Ascending aorta (tissue), 2 donors: Measurements from ENCODE around the gene NDEL1. TPM values are rescaled to one million over a fixed set of nuclear protein-coding genes. Genes with fewer than 3 reads are reported as not detected.

Source experiments
- DNase-seq, 2 donors: peaks; one replicate each; pipeline ENCODE4 v3.0.0-alpha.2; 2019; ENCODE audit warnings: low spot score in 2 of 2
- H3K27ac ChIP-seq, 2 donors: fragments of 200-600 bp; sonication (generic); one replicate each; pipeline ENCODE4 v1.5.1; 2016 to 2017; ENCODE audit warnings: mild to moderate bottlenecking in 1 of 2
- H3K27me3 ChIP-seq: fragments of 200-600 bp; sonication (generic); one replicate; pipeline ENCODE4 v1.5.1; 2017
- H3K36me3 ChIP-seq, 2 donors: fragments of 200-600 bp; sonication (generic); one replicate each; pipeline ENCODE4 v1.5.1; 2016
- H3K4me1 ChIP-seq, 2 donors: fragments of 200-600 bp; sonication (generic); one replicate each; pipeline ENCODE4 v1.5.1; 2016 to 2017; ENCODE audit warnings: mild to moderate bottlenecking in 1 of 2
- H3K4me3 ChIP-seq, 2 donors: fragments of 200-600 bp; sonication (generic); one replicate each; pipeline ENCODE4 v1.5.1; 2016 to 2017; ENCODE audit warnings: mild to moderate bottlenecking in 1 of 2
- H3K9me3 ChIP-seq, 2 donors: fragments of 200-600 bp; sonication (generic); one replicate each; pipeline ENCODE4 v1.5.1; 2016
- intact Hi-C: fragments of 100-400 bp; cut with DNase I; formaldehyde crosslinking; loops from one replicate; pipeline ENCODE4 v1.15.1; 2023
- total RNA-seq: library from RNA; depleted of rRNA; stranded (reverse); fragments of >200 nt; gene quantifications from one replicate; pipeline ENCODE4 v1.1.0, GENCODE V29; 2016
- TF ChIP-seq, protein P1 (sequence below), 3 experiments: fragments of 200-600 bp in 2 of 3; fragments of 450-650 bp in 1 of 3; sonication (generic) in 2 of 3; IDR thresholded peaks; one replicate each; pipeline ENCODE4 v1.5.1; 2016 to 2019; ENCODE audit warnings: antibody characterized with exemption in 3 of 3, mild to moderate bottlenecking in 1 of 3, moderate library complexity in 1 of 3

NDEL1 gene
- total RNA-seq, 1 donor from 2014 or later, result 103 TPM

DNA sequence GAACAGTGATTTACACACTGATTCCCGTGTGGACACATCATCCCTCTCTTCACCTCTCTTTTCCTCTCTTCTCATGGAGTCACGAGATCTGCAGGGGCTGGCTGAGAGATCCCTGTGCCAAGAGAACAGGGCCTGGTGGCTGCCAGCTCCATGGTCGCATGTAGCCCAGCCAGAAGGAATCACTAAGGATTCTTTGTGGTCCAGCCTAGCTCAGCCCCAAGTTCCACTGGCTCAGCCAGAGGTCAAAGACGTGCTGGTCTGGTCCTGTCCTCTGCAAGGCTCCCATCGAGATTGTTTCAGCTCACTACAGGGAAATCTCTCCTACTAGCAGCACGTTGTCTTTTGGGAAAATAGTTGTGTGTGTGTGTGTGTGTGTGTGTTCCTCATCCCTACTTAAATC lies 66.4 kb downstream of the NDEL1 start:
- H3K27ac ChIP-seq, result peak overlapping the region; percentile 56 to 78
- H3K27me3 ChIP-seq, result no peaks in the 10 kb centered on the region

DNA sequence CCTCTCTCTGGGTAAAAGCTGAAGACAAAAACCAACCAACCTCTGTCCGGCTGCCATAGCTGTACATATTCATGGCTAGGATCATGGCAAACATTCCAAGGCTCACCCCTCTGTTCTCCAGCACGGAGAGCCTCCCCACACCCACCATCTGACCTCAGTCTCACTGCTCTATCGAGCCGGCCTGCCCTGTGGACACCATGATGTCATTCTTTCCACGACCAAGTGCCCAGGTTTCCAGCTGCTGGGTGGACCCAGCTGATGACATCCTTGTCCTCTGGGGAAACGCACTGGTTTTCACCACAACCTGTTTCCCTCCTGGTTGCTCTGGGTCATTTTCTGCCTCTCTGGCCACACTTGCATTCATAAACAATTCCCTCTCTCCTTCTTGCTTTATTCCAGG lies 67.7 kb downstream of the NDEL1 start:
- DNase-seq, result peak in 1 of 2 donors; percentile 84
- Histone ChIP-seq H3K9me3 (no peaks in the 10 kb centered on the region), H3K4me1 (peaks cover 0 to 12% of the 10 kb centered on the region in 2 donors), H3K27ac (peak overlapping the region; percentile 69 to 78), H3K4me3 (no peak overlapping the region), H3K36me3 (peaks cover 72 to 96% of the 10 kb centered on the region in 2 donors), H3K27me3 (no peaks in the 10 kb centered on the region)
- TF ChIP-seq, protein P1, sequence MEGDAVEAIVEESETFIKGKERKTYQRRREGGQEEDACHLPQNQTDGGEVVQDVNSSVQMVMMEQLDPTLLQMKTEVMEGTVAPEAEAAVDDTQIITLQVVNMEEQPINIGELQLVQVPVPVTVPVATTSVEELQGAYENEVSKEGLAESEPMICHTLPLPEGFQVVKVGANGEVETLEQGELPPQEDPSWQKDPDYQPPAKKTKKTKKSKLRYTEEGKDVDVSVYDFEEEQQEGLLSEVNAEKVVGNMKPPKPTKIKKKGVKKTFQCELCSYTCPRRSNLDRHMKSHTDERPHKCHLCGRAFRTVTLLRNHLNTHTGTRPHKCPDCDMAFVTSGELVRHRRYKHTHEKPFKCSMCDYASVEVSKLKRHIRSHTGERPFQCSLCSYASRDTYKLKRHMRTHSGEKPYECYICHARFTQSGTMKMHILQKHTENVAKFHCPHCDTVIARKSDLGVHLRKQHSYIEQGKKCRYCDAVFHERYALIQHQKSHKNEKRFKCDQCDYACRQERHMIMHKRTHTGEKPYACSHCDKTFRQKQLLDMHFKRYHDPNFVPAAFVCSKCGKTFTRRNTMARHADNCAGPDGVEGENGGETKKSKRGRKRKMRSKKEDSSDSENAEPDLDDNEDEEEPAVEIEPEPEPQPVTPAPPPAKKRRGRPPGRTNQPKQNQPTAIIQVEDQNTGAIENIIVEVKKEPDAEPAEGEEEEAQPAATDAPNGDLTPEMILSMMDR (IDR thresholded peaks at IDR 0.05), result no peak
- intact Hi-C loops, result loop anchor here (5.0 kb wide), 2 partner anchors 64 to 244 kb away; no protein-coding TSS in a partner anchor

More for the DNA sequence above, 66.4 kb downstream of the NDEL1 start:
- TF ChIP-seq, protein P1 (IDR thresholded peaks at IDR 0.05), result no peak
- Histone ChIP-seq H3K9me3 (no peaks in the 10 kb centered on the region), H3K36me3 (peaks cover 69 to 96% of the 10 kb centered on the region in 2 donors), H3K4me3 (no peak overlapping the region), H3K4me1 (peaks cover 0 to 9% of the 10 kb centered on the region in 2 donors)
- DNase-seq, result peak in 1 of 2 donors; percentile 62
- intact Hi-C loops, result loop anchor here (5.0 kb wide), 2 partner anchors 65 to 245 kb away; no protein-coding TSS in a partner anchor

DNA sequence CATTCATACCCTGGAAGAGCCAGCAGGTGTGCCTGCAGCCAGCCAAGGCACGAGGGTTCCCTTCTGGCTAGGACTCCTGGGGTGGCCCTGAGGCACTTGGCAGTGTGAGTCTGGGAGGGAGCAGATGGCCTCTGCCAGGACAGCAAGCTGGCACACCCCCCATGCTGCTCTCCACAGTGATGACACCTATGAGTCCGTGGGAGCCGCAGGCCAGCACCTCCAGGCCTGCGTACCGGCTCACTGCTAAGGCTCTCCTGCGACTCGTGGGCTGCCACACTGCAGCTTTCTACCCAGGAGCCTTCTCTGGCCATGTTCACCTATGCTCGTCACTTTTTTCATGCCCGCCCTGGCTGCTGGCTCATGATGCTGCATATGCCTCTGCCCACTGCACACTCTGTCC lies 68.1 kb downstream of the NDEL1 start:
- H3K36me3 ChIP-seq, result peaks cover 72 to 96% of the 10 kb centered on the region in 2 donors
- peak overlapping the region; percentile 69 to 78 for H3K27ac ChIP-seq
- H3K4me1 ChIP-seq, result peaks cover 0 to 12% of the 10 kb centered on the region in 2 donors
- H3K4me3 ChIP-seq, result no peak overlapping the region
- peak in 1 of 2 donors; percentile 64 for DNase-seq
- no peaks in the 10 kb centered on the region for H3K27me3 ChIP-seq
- TF ChIP-seq, protein P1 (IDR thresholded peaks at IDR 0.05), result no peak
- intact Hi-C loops, result loop anchor here (5.0 kb wide), 2 partner anchors 63 to 243 kb away; no protein-coding TSS in a partner anchor
- no peaks in the 10 kb centered on the region for H3K9me3 ChIP-seq

DNA sequence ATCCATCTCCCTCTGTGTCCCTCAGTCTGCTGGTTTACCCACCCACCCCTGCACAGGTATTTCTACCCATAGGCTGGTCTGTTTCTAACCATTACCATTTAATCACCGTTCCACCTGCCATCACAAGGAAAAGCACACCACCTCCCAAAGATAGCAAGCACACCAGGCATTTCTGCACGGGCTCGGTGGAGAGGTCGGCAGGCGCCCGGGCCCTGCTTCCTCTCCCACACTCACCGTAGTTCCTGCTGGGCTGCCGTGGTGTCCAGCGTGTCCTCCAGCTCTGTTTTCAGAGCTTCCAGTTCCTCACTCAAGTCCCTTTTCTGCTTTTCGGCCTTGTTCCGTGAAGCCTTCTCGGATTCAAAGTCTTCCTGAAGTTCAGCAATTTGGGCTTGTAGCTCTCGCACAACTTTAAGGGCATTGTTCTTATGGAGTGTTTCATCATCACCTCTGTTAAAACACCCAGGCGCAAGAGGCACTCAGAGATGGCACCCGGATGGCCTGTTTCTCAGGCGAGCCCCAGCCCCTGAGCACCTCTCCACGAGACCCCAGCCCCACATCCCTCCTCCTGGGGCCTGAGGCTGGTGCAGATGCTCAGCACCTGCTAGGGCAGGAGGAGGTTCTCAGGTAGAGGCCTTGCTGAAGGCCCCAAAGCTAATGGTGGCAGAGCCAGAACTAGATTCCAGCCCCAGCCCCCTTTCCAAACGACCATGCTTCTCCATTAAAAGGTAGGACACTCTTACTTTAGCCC lies 69.0 kb downstream of the NDEL1 start:
- TF ChIP-seq, protein P1 (IDR thresholded peaks at IDR 0.05), result no peak
- Histone ChIP-seq H3K9me3 (no peaks in the 10 kb centered on the region), H3K27me3 (no peaks in the 10 kb centered on the region), H3K4me1 (peaks cover 0 to 12% of the 10 kb centered on the region in 2 donors), H3K36me3 (peaks cover 72 to 96% of the 10 kb centered on the region in 2 donors), H3K27ac (peak overlapping the region; percentile 69 to 78), H3K4me3 (no peak overlapping the region)
- DNase-seq, result peak in 1 of 2 donors; percentile 54
- intact Hi-C loops, result loop anchor here (5.0 kb wide), 2 partner anchors 63 to 243 kb away; no protein-coding TSS in a partner anchor

DNA sequence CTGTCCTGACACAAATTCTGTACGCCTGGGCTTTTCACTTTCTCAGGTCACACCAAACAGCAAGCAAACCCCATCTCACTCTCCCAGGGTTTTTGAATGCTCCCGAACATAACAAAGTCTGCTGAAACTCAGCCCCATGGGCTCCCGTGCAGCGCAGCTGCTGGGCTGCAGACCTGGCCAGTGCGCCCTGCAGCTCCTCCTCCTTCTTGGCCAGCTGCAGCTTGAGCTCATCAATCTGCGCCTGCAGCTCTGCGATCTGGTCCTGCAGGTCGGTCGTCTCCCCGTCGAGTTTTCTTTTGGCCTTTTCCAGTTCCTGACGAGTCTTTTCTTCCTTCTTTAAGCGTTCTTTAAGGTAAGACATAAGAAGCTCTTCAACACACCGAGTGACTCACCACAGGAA lies 70.5 kb downstream of the NDEL1 start:
- no peak overlapping the region for H3K4me3 ChIP-seq
- TF ChIP-seq, protein P1 (IDR thresholded peaks at IDR 0.05), result no peak
- peaks cover 0 to 12% of the 10 kb centered on the region in 2 donors for H3K4me1 ChIP-seq
- no peaks in the 10 kb centered on the region for H3K27me3 ChIP-seq
- no peaks in the 10 kb centered on the region for H3K9me3 ChIP-seq
- peaks cover 65 to 96% of the 10 kb centered on the region in 2 donors for H3K36me3 ChIP-seq
- intact Hi-C loops, result no loop called here
- H3K27ac ChIP-seq, result peak overlapping the region; percentile 9 to 42
- DNase-seq, result peak in 1 of 2 donors; percentile 52
